B cell (primary cell): ENCODE data around the gene MCF2L.

Source experiments
- CTCF ChIP-seq: fragments of 200-600 bp; IDR thresholded peaks from one replicate; pipeline ENCODE4 v1.8.0; 2022; ENCODE audit warnings: antibody characterized with exemption, mild to moderate bottlenecking
- EZH2 ChIP-seq: IDR thresholded peaks from 2 replicates; pipeline ENCODE4 v1.6.1; 2012; ENCODE audit warnings: borderline replicate concordance, low read depth, mild to moderate bottlenecking, moderate library complexity, low read length; ENCODE audit not compliant: insufficient read depth, poor library complexity, severe bottlenecking

- no peak for TF ChIP-seq CTCF
- TF ChIP-seq EZH2: no peak
Measured at GRCh38 chr13:113070855-113071254, 101.8 kb downstream of the MCF2L start.
